ENCODE results near the gene LRCH1.

The LRCH1 gene

GRCh38 chr13:46624353-46624752 is 71.4 kb downstream of the LRCH1 start:
- no peak overlapping the region for H3K4me3 ChIP-seq (IDR thresholded peaks at IDR 0.05; ENCODE audit: insufficient read depth, low read depth, low read length)
- H3K4me2 ChIP-seq: no peak overlapping the region
- no peaks in the 10 kb centered on the region for H4K20me1 ChIP-seq (ENCODE audit: insufficient read depth)
- no peak overlapping the region for H3K9ac ChIP-seq
- no peaks in the 10 kb centered on the region for H3K27me3 ChIP-seq (ENCODE audit: insufficient read depth, low read depth)
- no peaks in the 10 kb centered on the region for H3K36me3 ChIP-seq (ENCODE audit: insufficient read depth)
- no peak overlapping the region for H3K27ac ChIP-seq
- no peak for TF ChIP-seq CTCF (conservative IDR thresholded peaks at IDR 0.05; ENCODE audit: low read depth, low read length)
- H3K4me1 ChIP-seq (ENCODE audit: low read depth, poor library complexity, severe bottlenecking): no peaks in the 10 kb centered on the region
- no peak overlapping the region for H2AFZ ChIP-seq (ENCODE audit: low read depth)
- no peaks in the 10 kb centered on the region for H3K79me2 ChIP-seq (ENCODE audit: insufficient read depth, low read depth)

- Histone ChIP-seq H3K4me3 (IDR thresholded peaks at IDR 0.05; ENCODE audit: insufficient read depth, low read depth, low read length) (no peak overlapping the region), H3K27me3 (ENCODE audit: insufficient read depth, low read depth) (no peaks in the 10 kb centered on the region), H3K36me3 (ENCODE audit: insufficient read depth) (no peaks in the 10 kb centered on the region), H3K4me2 (no peak overlapping the region), H3K79me2 (ENCODE audit: insufficient read depth, low read depth) (no peaks in the 10 kb centered on the region), H3K9ac (no peak overlapping the region), H4K20me1 (ENCODE audit: insufficient read depth) (no peaks in the 10 kb centered on the region), H3K4me1 (ENCODE audit: low read depth, poor library complexity, severe bottlenecking) (peaks cover 1% of the 10 kb centered on the region), H3K27ac (no peak overlapping the region), H2AFZ (ENCODE audit: low read depth) (no peak overlapping the region)
- TF ChIP-seq CTCF (conservative IDR thresholded peaks at IDR 0.05; ENCODE audit: low read depth, low read length): no peak
Observed at GRCh38 chr13:46624821-46625220, 71.9 kb downstream of the LRCH1 start.

- H3K27me3 ChIP-seq (ENCODE audit: insufficient read depth, low read depth): no peaks in the 10 kb centered on the region
- no peaks in the 10 kb centered on the region for H3K79me2 ChIP-seq (ENCODE audit: insufficient read depth, low read depth)
- H3K36me3 ChIP-seq (ENCODE audit: insufficient read depth): no peaks in the 10 kb centered on the region
- H3K27ac ChIP-seq: no peak overlapping the region
- H3K9ac ChIP-seq: no peak overlapping the region
- no peak for TF ChIP-seq CTCF (conservative IDR thresholded peaks at IDR 0.05; ENCODE audit: low read depth, low read length)
- H2AFZ ChIP-seq (ENCODE audit: low read depth): no peak overlapping the region
- H3K4me3 ChIP-seq (IDR thresholded peaks at IDR 0.05; ENCODE audit: insufficient read depth, low read depth, low read length): no peak overlapping the region
- no peaks in the 10 kb centered on the region for H4K20me1 ChIP-seq (ENCODE audit: insufficient read depth)
- H3K4me1 ChIP-seq (ENCODE audit: low read depth, poor library complexity, severe bottlenecking): peaks cover 16% of the 10 kb centered on the region
- H3K4me2 ChIP-seq: no peak overlapping the region
Observed at GRCh38 chr13:46627462-46627861, 74.5 kb downstream of the LRCH1 start.

GRCh38 chr13:46628622-46629365 is 75.8 kb downstream of the LRCH1 start:
- H3K4me1 ChIP-seq (ENCODE audit: low read depth, poor library complexity, severe bottlenecking): peaks cover 16% of the 10 kb centered on the region
- no peaks in the 10 kb centered on the region for H4K20me1 ChIP-seq (ENCODE audit: insufficient read depth)
- H3K79me2 ChIP-seq (ENCODE audit: insufficient read depth, low read depth): no peaks in the 10 kb centered on the region
- H2AFZ ChIP-seq (ENCODE audit: low read depth): no peak overlapping the region
- H3K27ac ChIP-seq: no peak overlapping the region
- no peaks in the 10 kb centered on the region for H3K36me3 ChIP-seq (ENCODE audit: insufficient read depth)
- H3K9ac ChIP-seq: no peak overlapping the region
- no peak overlapping the region for H3K4me3 ChIP-seq (IDR thresholded peaks at IDR 0.05; ENCODE audit: insufficient read depth, low read depth, low read length)
- no peaks in the 10 kb centered on the region for H3K27me3 ChIP-seq (ENCODE audit: insufficient read depth, low read depth)
- no peak overlapping the region for H3K4me2 ChIP-seq
- TF ChIP-seq CTCF (conservative IDR thresholded peaks at IDR 0.05; ENCODE audit: low read depth, low read length): no peak

Data from KMS-11 (cell line).